Measurements from ENCODE around the gene COMMD3.

GRCh38 chr10:22339761-22340328, 23.7 kb downstream of the COMMD3 start:
- TF ChIP-seq CTCF (conservative IDR thresholded peaks at IDR 0.05; ENCODE audit: low read length) (no peak), EZH2phosphoT487 (IDR thresholded peaks at IDR 0.05; ENCODE audit: borderline replicate concordance) (no peak)

All from Loucy (cell line).